Stomach (tissue), 9 donors: Measurements from ENCODE around the gene DNAH1. TPM values are rescaled to one million over a fixed set of nuclear protein-coding genes. Genes with fewer than 3 reads are reported as not detected.

Source experiments
- DNase-seq, 2 donors: peaks; one replicate each; pipeline versions ENCODE4 v3.0.0 to v3.0.0-alpha.2; 2013 to 2019
- H3K27ac ChIP-seq, 5 donors: fragments of 200-600 bp in 4 of 5; sonication (generic) in 4 of 5; one replicate each; pipeline ENCODE4 v1.5.1; 2013 to 2019; ENCODE audit warnings: mild to moderate bottlenecking in 1 of 5, moderate library complexity in 1 of 5
- H3K27me3 ChIP-seq, 3 donors: fragments of 200-600 bp; sonication (generic); one replicate each; pipeline ENCODE4 v1.5.1; 2017 to 2019; ENCODE audit warnings: mixed run types in 1 of 3
- H3K36me3 ChIP-seq, 4 donors: fragments of 200-600 bp; sonication (generic); 1 replicate in 3 of 4; 2 replicates in 1 of 4; pipeline ENCODE4 v1.5.1; 2016 to 2019
- H3K4me1 ChIP-seq, 4 donors: fragments of 200-600 bp; sonication (generic); one replicate each; pipeline ENCODE4 v1.5.1; 2016 to 2019
- H3K4me3 ChIP-seq, 4 donors: fragments of 200-600 bp; sonication (generic) in 3 of 4; one replicate each; pipeline ENCODE4 v1.5.1; 2016 to 2019; ENCODE audit warnings: mild to moderate bottlenecking in 1 of 4
- H3K9me3 ChIP-seq, 4 donors: fragments of 200-600 bp; sonication (generic); one replicate each; pipeline ENCODE4 v1.5.1; 2016 to 2019
- CTCF ChIP-seq, 7 experiments: fragments of 450-650 bp in 4 of 7; fragments of 200-600 bp in 3 of 7; sonication (generic) in 3 of 7; IDR thresholded peaks; one replicate each; pipeline ENCODE4 v1.5.1; 2016 to 2019; ENCODE audit warnings: antibody characterized with exemption in 7 of 7, control low read depth in 2 of 7, mild to moderate bottlenecking in 1 of 7
- EP300 ChIP-seq: sonication (generic); formaldehyde crosslinking; IDR thresholded peaks from one replicate; pipeline ENCODE4 v1.6.1; 2017; ENCODE audit warnings: antibody characterized with exemption
- POLR2A ChIP-seq, 4 donors: fragments of 450-650 bp; IDR thresholded peaks; one replicate each; pipeline ENCODE4 v1.6.1; 2016; ENCODE audit warnings: antibody characterized with exemption in 4 of 4, control low read depth in 2 of 4, mild to moderate bottlenecking in 1 of 4, moderate library complexity in 1 of 4
- POLR2AphosphoS5 ChIP-seq, 3 donors: sonication (generic); formaldehyde crosslinking; IDR thresholded peaks; one replicate each; pipeline ENCODE4 v1.6.1; 2016; ENCODE audit warnings: antibody characterized with exemption in 3 of 3
- WGBS, 5 donors: extraction: QIAGEN DNeasy Blood & Tissue Kit in 3 of 5; methylation state at CpG; one replicate each; pipeline versions ENCODE4 v1.1.5 to v1.1.7; 2013 to 2018; 5-methylcytosine and 5-hydroxymethylcytosine counted together
- intact Hi-C: fragments of 100-400 bp; cut with DNase I; formaldehyde crosslinking; loops from one replicate; pipeline ENCODE4 v1.15.1; 2023; ENCODE audit warnings: low total_unique reads
- polyA plus RNA-seq, 3 donors: library from polyadenylated mRNA; stranded (reverse); fragments of 200-250 nt; gene quantifications; one replicate each; pipeline ENCODE4 v1.2.3, GENCODE V29; 2013
- total RNA-seq, 5 donors: library from RNA; depleted of rRNA; stranded (reverse); fragments of >200 nt; gene quantifications; one replicate each; pipeline versions ENCODE4 v1.1.0 to v1.2.3, GENCODE V29; 2014 to 2016
- donor health status: healthy with polysubstance abuse.
- donor health status: Bipolar disorder and iron deficiency.
- donor health status: healthy.

DNAH1 gene
- total and polyA plus RNA-seq, 8 donors, result 1.9 to 57.6 (median 8.2) TPM

GRCh38 chr3:52292247-52293065 is 23.7 kb upstream of the DNAH1 start:
- Histone ChIP-seq H3K27me3 (no peaks in the 10 kb centered on the region), H3K36me3 (peaks cover 9 to 46% (median 40%) of the 10 kb centered on the region in 4 donors), H3K27ac (no peak overlapping the region), H3K9me3 (no peaks in the 10 kb centered on the region), H3K4me3 (no peak overlapping the region), H3K4me1 (peaks cover 20 to 41% (median 36%) of the 10 kb centered on the region in 4 donors)
- intact Hi-C loops, result loop anchor here (5.0 kb wide), 1 partner anchor 50 kb away; no protein-coding TSS in a partner anchor
- WGBS, 5 donors, result 91 to 96% (median 93%) methylated on average over 14 to 20 of the region's 20 CpGs
- DNase-seq, result no peak
- no peak for TF ChIP-seq POLR2AphosphoS5 (IDR thresholded peaks at IDR 0.05)
- TF ChIP-seq POLR2A (IDR thresholded peaks at IDR 0.05), result no peak
- no peak for TF ChIP-seq EP300

GRCh38 chr3:52293491-52294319 is 22.4 kb upstream of the DNAH1 start:
- Histone ChIP-seq H3K4me1 (peaks cover 15 to 46% (median 38%) of the 10 kb centered on the region in 4 donors), H3K36me3 (peaks cover 9 to 46% (median 40%) of the 10 kb centered on the region in 4 donors), H3K4me3 (no peak overlapping the region), H3K9me3 (no peaks in the 10 kb centered on the region), H3K27ac (no peak overlapping the region), H3K27me3 (peaks cover 0 to 6% (median 0%) of the 10 kb centered on the region in 3 donors)
- 87 to 94% (median 91%) methylated on average over 17 of the region's 17 CpGs for WGBS, 5 donors
- TF ChIP-seq POLR2A (IDR thresholded peaks at IDR 0.05), result no peak
- TF ChIP-seq CTCF (IDR thresholded peaks at IDR 0.05), result no peak
- no peak for TF ChIP-seq POLR2AphosphoS5 (IDR thresholded peaks at IDR 0.05)
- no peak for TF ChIP-seq EP300
- DNase-seq, result no peak
- intact Hi-C loops, result loop anchor here (5.0 kb wide), 1 partner anchor 49 kb away; no protein-coding TSS in a partner anchor

GRCh38 chr3:52294320-52295150 is 21.6 kb upstream of the DNAH1 start:
- TF ChIP-seq CTCF (IDR thresholded peaks at IDR 0.05) (no peak), POLR2A (IDR thresholded peaks at IDR 0.05) (no peak), EP300 (no peak), POLR2AphosphoS5 (IDR thresholded peaks at IDR 0.05) (no peak)
- no peak overlapping the region for H3K27ac ChIP-seq
- intact Hi-C loops, result loop anchor here (5.0 kb wide), 1 partner anchor 48 kb away; no protein-coding TSS in a partner anchor
- WGBS, 5 donors, result 75 to 91% (median 81%) methylated on average over 8 to 11 of the region's 11 CpGs
- H3K4me3 ChIP-seq, result no peak overlapping the region
- H3K27me3 ChIP-seq, result peaks cover 0 to 6% (median 0%) of the 10 kb centered on the region in 3 donors
- DNase-seq, result no peak
- no peaks in the 10 kb centered on the region for H3K9me3 ChIP-seq
- H3K36me3 ChIP-seq, result peaks cover 9 to 46% (median 40%) of the 10 kb centered on the region in 4 donors
- H3K4me1 ChIP-seq, result peaks cover 10 to 46% (median 38%) of the 10 kb centered on the region in 4 donors

GRCh38 chr3:52295671-52296208 is 20.4 kb upstream of the DNAH1 start:
- Histone ChIP-seq H3K27me3 (peaks cover 0 to 6% (median 0%) of the 10 kb centered on the region in 3 donors), H3K4me1 (peaks cover 11 to 44% (median 37%) of the 10 kb centered on the region in 4 donors), H3K9me3 (no peaks in the 10 kb centered on the region), H3K36me3 (peaks cover 9 to 46% (median 38%) of the 10 kb centered on the region in 4 donors), H3K27ac (no peak overlapping the region), H3K4me3 (no peak overlapping the region)
- WGBS, 5 donors, result 90 to 97% (median 93%) methylated on average over 5 of the region's 5 CpGs
- TF ChIP-seq EP300 (no peak), POLR2A (IDR thresholded peaks at IDR 0.05) (no peak)
- DNase-seq, result no peak
- intact Hi-C loops, result no loop called here
